A549 (cell line): ENCODE results near the gene SORCS1. TPM values are rescaled to one million over a fixed set of nuclear protein-coding genes. Genes with fewer than 3 reads are reported as not detected.

Experiments
- ATAC-seq, 2 experiments: fragments of 200-7000 bp in 1 of 2; fragments of >200 bp in 1 of 2; cut with Nextera tagmentation in 1 of 2; cut with Tn5 transposase in 1 of 2; 3 replicates each; pipeline versions ENCODE4 v1.8.0 to v1.9.1; 2018 to 2020; ENCODE audit warnings: mild to moderate bottlenecking in 1 of 2, moderate library complexity in 1 of 2
- CTCF ChIA-PET: fragments of 300-600 bp; sonication (Branson Sonifier 250); formaldehyde crosslinking; extraction: SDS; loops from one replicate; lab custom pipeline; 2021; ENCODE audit warnings: antibody characterized with exemption, inconsistent platforms; lab: Yijun Ruan, JAX
- POLR2A ChIA-PET: fragments of 350-600 bp; formaldehyde crosslinking; extraction: SDS; loops from one replicate; lab custom pipeline; 2021; ENCODE audit warnings: antibody characterized with exemption, inconsistent platforms; lab: Yijun Ruan, JAX
- DNase-seq, 2 experiments: peaks; one replicate each; pipeline versions ENCODE4 v3.0.0 to v3.0.0-alpha.2; 2011 to 2016; ENCODE audit warnings: low read depth in 1 of 2, low spot score in 1 of 2
- FAIRE-seq: peaks from 2 replicates; lab custom pipeline; 2011; peaks lifted over from hg19 to GRCh38; lab: Jason Lieb, UNC
- H3K27ac ChIP-seq, 2 experiments: fragments of >200 bp; sonication (Bioruptor Twin); formaldehyde crosslinking; 3 replicates each; pipeline ENCODE4 v1.5.1; 2016 to 2017
- H3K4me1 ChIP-seq: fragments of >200 bp; sonication (Bioruptor Twin); formaldehyde crosslinking; 3 replicates; pipeline ENCODE4 v1.6.1; 2016
- H3K4me2 ChIP-seq: fragments of >200 bp; sonication (Bioruptor Twin); formaldehyde crosslinking; 3 replicates; pipeline ENCODE4 v1.6.1; 2016
- H3K4me3 ChIP-seq: fragments of >200 bp; sonication (Bioruptor Twin); formaldehyde crosslinking; 3 replicates; pipeline ENCODE4 v1.5.1; 2016
- H3K9me3 ChIP-seq: fragments of >200 bp; sonication (Bioruptor Twin); formaldehyde crosslinking; 3 replicates; pipeline ENCODE4 v1.6.1; 2016
- BHLHE40 ChIP-seq: IDR thresholded peaks from 2 replicates; pipeline ENCODE4 v1.6.1; 2012; ENCODE audit warnings: low read depth, low read length, inconsistent platforms
- CEBPB ChIP-seq, 2 experiments: fragments of >200 bp in 1 of 2; sonication (Bioruptor Twin) in 1 of 2; formaldehyde crosslinking in 1 of 2; IDR thresholded peaks; 2 replicates each; pipeline ENCODE4 v1.6.1; 2012 to 2016
- FOSB ChIP-seq: fragments of 250-450 bp; sonication (Bioruptor Pico); IDR thresholded peaks from 2 replicates; pipeline ENCODE4 v1.5.0; 2020; ENCODE audit warnings: mild to moderate bottlenecking, moderate library complexity
- GATA3 ChIP-seq: IDR thresholded peaks from 2 replicates; pipeline ENCODE4 v1.6.1; 2012; ENCODE audit warnings: borderline replicate concordance
- JUN ChIP-seq, 2 experiments: fragments of >200 bp; sonication (Bioruptor Twin); formaldehyde crosslinking; IDR thresholded peaks; 2 replicates in 1 of 2; 3 replicates in 1 of 2; pipeline ENCODE4 v1.6.1; 2016 to 2017
- MAFK ChIP-seq: fragments of 450-650 bp; IDR thresholded peaks from 2 replicates; pipeline ENCODE4 v1.6.1; 2014; ENCODE audit not compliant: partially characterized antibody
- POLR2AphosphoS2 ChIP-seq: conservative IDR thresholded peaks from 2 replicates; pipeline ENCODE4 v1.6.1; 2012; ENCODE audit warnings: low read length, improper control_type of control experiment, inconsistent platforms
- RAD21 ChIP-seq, 2 experiments: fragments of >200 bp in 1 of 2; sonication (Bioruptor Twin) in 1 of 2; formaldehyde crosslinking in 1 of 2; IDR thresholded peaks in 1 of 2; conservative IDR thresholded peaks in 1 of 2; 2 replicates in 1 of 2; 3 replicates in 1 of 2; pipeline ENCODE4 v1.6.1; 2012 to 2018; ENCODE audit warnings: inconsistent platforms in 1 of 2
- RCOR1 ChIP-seq: fragments of 150-350 bp; IDR thresholded peaks from 2 replicates; pipeline ENCODE4 v1.6.1; 2014; ENCODE audit warnings: antibody characterized with exemption, low read length, low read depth
- RFX5 ChIP-seq: fragments of 450-650 bp; IDR thresholded peaks from 2 replicates; pipeline ENCODE4 v1.7.1; 2014; ENCODE audit warnings: antibody characterized with exemption, mild to moderate bottlenecking, moderate library complexity
- SMC3 ChIP-seq: fragments of >200 bp; sonication (Bioruptor Twin); formaldehyde crosslinking; IDR thresholded peaks from 3 replicates; pipeline ENCODE4 v1.6.1; 2018; ENCODE audit warnings: inconsistent platforms
- WGBS: methylation state at CpG from one replicate; pipeline ENCODE4 v1.1.6; 2017; ENCODE audit errors: missing lambda C conversion rate; 5-methylcytosine and 5-hydroxymethylcytosine counted together
- polyA plus RNA-seq, 4 experiments: library from polyadenylated mRNA; depleted of rRNA in 3 of 4; stranded (reverse); fragments of >200 nt; fragmentation: RNase III in 1 of 4; extraction: RNeasy Plus Mini Kit Qiagen cat#74134 plus additional on column Dnase treatment in 1 of 4; gene quantifications; 2 replicates in 3 of 4; 3 replicates in 1 of 4; pipeline ENCODE4 v1.2.3, GENCODE V29; 2011 to 2017
- TF ChIP-seq, protein P1 (sequence below): fragments of 250-450 bp; sonication (Bioruptor Pico); IDR thresholded peaks from 2 replicates; pipeline ENCODE4 v1.5.0; 2021; ENCODE audit warnings: mild to moderate bottlenecking, moderate library complexity, borderline replicate concordance
- TF ChIP-seq, protein P2 (sequence below): fragments of 200-600 bp; sonication (generic); IDR thresholded peaks from 2 replicates; pipeline ENCODE4 v1.6.1; 2016; ENCODE audit warnings: antibody characterized with exemption, mild to moderate bottlenecking, moderate library complexity
- TF ChIP-seq, protein P3 (sequence below): fragments of 450-650 bp; IDR thresholded peaks from 2 replicates; pipeline ENCODE4 v1.6.1; 2014; ENCODE audit warnings: antibody characterized with exemption
- TF ChIP-seq, protein P4 (sequence below): IDR thresholded peaks from 2 replicates; pipeline ENCODE4 v1.6.1; 2012; ENCODE audit warnings: low read depth, borderline replicate concordance

The SORCS1 gene
- polyA plus RNA-seq, 2 of the 4 experiments (the other 2 are of a cell fraction), result not detected

DNA sequence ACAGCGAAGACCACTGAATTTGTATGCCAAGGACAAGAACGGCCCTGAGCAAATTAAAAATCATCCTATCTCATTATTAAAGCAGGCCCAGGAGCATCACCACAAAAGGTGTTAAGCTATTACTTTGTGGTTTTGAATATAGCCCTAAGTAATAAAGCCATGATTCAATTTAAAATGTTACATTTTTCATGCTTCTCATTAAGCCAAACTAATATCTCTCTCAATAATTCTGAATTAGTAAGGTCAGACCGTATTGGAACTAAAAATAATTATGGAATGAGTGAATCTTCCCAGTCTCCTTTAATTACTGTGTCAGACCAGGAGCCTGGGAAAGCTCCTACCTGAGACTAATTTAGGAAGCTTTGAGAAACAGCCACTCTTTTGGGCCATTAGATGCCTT, 162.4 kb downstream of the SORCS1 start:
- ChIA-PET CTCF (no interaction called here), POLR2A (no interaction called here)
- TF ChIP-seq GATA3, result no peak
- TF ChIP-seq RFX5, result no peak
- TF ChIP-seq, protein P1, sequence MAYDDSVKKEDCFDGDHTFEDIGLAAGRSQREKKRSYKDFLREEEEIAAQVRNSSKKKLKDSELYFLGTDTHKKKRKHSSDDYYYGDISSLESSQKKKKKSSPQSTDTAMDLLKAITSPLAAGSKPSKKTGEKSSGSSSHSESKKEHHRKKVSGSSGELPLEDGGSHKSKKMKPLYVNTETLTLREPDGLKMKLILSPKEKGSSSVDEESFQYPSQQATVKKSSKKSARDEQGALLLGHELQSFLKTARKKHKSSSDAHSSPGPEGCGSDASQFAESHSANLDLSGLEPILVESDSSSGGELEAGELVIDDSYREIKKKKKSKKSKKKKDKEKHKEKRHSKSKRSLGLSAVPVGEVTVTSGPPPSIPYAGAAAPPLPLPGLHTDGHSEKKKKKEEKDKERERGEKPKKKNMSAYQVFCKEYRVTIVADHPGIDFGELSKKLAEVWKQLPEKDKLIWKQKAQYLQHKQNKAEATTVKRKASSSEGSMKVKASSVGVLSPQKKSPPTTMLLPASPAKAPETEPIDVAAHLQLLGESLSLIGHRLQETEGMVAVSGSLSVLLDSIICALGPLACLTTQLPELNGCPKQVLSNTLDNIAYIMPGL (CRISPR knock-in tag), result no peak
- no peak for TF ChIP-seq SMC3
- TF ChIP-seq JUN (IDR thresholded peaks at IDR 0.05), result no peak
- no peak for TF ChIP-seq MAFK
- no peak for TF ChIP-seq BHLHE40
- TF ChIP-seq, protein P2, sequence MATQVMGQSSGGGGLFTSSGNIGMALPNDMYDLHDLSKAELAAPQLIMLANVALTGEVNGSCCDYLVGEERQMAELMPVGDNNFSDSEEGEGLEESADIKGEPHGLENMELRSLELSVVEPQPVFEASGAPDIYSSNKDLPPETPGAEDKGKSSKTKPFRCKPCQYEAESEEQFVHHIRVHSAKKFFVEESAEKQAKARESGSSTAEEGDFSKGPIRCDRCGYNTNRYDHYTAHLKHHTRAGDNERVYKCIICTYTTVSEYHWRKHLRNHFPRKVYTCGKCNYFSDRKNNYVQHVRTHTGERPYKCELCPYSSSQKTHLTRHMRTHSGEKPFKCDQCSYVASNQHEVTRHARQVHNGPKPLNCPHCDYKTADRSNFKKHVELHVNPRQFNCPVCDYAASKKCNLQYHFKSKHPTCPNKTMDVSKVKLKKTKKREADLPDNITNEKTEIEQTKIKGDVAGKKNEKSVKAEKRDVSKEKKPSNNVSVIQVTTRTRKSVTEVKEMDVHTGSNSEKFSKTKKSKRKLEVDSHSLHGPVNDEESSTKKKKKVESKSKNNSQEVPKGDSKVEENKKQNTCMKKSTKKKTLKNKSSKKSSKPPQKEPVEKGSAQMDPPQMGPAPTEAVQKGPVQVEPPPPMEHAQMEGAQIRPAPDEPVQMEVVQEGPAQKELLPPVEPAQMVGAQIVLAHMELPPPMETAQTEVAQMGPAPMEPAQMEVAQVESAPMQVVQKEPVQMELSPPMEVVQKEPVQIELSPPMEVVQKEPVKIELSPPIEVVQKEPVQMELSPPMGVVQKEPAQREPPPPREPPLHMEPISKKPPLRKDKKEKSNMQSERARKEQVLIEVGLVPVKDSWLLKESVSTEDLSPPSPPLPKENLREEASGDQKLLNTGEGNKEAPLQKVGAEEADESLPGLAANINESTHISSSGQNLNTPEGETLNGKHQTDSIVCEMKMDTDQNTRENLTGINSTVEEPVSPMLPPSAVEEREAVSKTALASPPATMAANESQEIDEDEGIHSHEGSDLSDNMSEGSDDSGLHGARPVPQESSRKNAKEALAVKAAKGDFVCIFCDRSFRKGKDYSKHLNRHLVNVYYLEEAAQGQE, result no peak
- TF ChIP-seq, protein P3, sequence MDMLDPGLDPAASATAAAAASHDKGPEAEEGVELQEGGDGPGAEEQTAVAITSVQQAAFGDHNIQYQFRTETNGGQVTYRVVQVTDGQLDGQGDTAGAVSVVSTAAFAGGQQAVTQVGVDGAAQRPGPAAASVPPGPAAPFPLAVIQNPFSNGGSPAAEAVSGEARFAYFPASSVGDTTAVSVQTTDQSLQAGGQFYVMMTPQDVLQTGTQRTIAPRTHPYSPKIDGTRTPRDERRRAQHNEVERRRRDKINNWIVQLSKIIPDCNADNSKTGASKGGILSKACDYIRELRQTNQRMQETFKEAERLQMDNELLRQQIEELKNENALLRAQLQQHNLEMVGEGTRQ, result no peak
- no peak for TF ChIP-seq CEBPB (IDR thresholded peaks at IDR 0.05)
- TF ChIP-seq FOSB (CRISPR knock-in tag), result no peak
- H3K9me3 ChIP-seq, result no peaks in the 10 kb centered on the region
- WGBS, result 2% methylated on average over 3 of the region's 3 CpGs
- no peaks in the 10 kb centered on the region for H3K4me1 ChIP-seq
- ATAC-seq, result no peak
- no peak overlapping the region for H3K27ac ChIP-seq
- H3K4me3 ChIP-seq, result no peak overlapping the region
- no peak for FAIRE-seq
- no peak overlapping the region for H3K4me2 ChIP-seq
- no peak for DNase-seq

DNA sequence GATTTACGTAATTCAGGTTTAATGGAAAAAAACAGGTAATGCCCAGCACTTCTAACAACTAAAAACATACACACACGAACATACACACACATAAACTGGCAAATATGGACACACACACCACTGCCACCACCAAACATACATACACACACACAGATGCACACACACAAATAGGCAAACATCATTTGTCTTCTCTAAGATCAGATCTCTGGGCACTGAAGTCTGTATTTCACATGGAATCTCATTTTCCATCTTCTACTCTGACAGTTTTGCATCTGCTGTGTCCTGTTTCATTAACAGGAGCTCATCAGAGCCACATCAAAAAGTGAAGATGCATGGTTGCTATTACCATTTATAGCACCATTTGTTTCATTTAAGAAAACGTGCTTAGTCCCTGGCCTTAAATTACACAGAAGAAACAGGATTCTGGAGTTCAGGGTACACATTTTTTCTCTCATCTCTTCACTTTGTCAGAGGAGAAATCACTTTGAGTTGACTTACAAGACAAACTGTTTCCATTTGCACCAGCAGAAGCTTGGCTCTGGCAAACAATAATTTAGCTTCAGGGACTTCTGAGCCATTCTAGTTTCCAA, 165.3 kb downstream of the SORCS1 start:
- ChIA-PET CTCF (no interaction called here), POLR2A (no interaction called here)
- Histone ChIP-seq H3K4me2 (no peak overlapping the region), H3K9me3 (no peaks in the 10 kb centered on the region), H3K4me3 (no peak overlapping the region), H3K4me1 (no peaks in the 10 kb centered on the region), H3K27ac (no peak overlapping the region)
- FAIRE-seq (no peak), ATAC-seq (no peak), DNase-seq (no peak)
- WGBS, result 2% methylated on average over 3 of the region's 3 CpGs
- TF ChIP-seq RCOR1 (no peak), CEBPB (IDR thresholded peaks at IDR 0.05) (no peak)

DNA sequence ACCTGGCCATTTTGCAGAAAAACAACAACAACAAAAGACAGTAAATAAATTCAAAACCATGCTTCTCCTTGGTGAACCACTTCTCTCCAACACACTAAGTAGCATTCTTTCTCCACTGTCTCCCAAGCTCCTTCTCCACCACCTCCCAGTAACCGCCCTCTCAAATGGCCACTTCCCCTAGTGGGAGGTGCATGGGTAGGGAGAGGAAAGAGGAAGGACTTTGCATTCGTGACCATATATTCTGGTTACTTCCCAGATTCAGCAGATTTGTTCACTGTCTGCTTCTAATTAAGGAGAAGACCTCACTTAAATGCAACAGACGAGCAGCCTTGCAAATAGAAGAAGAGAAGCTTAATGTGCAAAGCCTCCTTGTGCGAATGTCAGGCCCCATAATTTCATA, 166.8 kb downstream of the SORCS1 start:
- DNase-seq (no peak), FAIRE-seq (no peak), ATAC-seq (no peak)
- H3K4me3 ChIP-seq, result no peak overlapping the region
- H3K9me3 ChIP-seq, result no peaks in the 10 kb centered on the region
- TF ChIP-seq RAD21 (conservative IDR thresholded peaks at IDR 0.05 in 1 of 2, IDR thresholded peaks at IDR 0.05 in 1 of 2) (no peak), POLR2AphosphoS2 (no peak), SMC3 (no peak)
- TF ChIP-seq, protein P4, sequence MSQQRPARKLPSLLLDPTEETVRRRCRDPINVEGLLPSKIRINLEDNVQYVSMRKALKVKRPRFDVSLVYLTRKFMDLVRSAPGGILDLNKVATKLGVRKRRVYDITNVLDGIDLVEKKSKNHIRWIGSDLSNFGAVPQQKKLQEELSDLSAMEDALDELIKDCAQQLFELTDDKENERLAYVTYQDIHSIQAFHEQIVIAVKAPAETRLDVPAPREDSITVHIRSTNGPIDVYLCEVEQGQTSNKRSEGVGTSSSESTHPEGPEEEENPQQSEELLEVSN, result no peak
- WGBS, result 12% methylated on average over 4 of the region's 4 CpGs
- H3K4me1 ChIP-seq, result no peaks in the 10 kb centered on the region
- H3K27ac ChIP-seq, result no peak overlapping the region
- CTCF ChIA-PET, result no interaction called here
- no peak overlapping the region for H3K4me2 ChIP-seq
- POLR2A ChIA-PET, result no interaction called here
